ENCODE measurements around the gene SOX13.

DNA sequence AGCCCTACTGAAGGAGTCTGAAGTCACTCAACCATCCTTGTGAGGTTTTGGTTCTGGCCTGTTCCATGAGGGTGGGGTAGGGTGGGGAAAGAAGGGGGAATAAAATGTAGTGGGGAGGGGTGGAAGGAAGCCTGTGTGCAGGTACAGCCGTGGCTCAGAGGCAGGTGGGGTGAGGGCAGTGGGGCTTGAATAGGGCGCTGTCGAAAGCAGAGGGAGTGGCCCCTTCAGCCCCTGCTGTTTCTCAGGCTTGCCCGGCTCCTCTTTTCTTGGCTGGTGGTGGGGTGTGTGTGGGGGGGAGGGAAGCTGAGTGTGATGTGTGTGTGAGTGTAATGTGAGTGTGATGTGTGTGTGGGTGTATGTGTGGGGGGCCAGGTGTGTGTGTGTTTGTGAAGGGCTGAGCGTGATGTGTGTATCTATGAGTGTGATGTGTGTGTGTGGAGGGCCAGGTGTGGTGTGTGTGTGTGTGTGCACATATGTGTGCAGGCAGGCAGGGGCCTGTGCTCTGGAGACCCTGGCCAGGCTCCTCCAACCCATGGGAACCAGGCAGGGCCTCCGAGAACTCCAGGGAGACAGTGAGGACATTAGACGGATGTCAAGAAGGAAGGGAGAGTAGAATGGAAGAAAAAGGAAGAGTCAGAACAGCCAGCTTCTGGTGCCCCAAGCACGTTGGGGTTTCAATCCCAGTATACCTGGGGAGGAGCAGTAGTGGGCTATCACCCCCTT is 9.0 kb downstream of the SOX13 start:
- TF ChIP-seq, protein P1, sequence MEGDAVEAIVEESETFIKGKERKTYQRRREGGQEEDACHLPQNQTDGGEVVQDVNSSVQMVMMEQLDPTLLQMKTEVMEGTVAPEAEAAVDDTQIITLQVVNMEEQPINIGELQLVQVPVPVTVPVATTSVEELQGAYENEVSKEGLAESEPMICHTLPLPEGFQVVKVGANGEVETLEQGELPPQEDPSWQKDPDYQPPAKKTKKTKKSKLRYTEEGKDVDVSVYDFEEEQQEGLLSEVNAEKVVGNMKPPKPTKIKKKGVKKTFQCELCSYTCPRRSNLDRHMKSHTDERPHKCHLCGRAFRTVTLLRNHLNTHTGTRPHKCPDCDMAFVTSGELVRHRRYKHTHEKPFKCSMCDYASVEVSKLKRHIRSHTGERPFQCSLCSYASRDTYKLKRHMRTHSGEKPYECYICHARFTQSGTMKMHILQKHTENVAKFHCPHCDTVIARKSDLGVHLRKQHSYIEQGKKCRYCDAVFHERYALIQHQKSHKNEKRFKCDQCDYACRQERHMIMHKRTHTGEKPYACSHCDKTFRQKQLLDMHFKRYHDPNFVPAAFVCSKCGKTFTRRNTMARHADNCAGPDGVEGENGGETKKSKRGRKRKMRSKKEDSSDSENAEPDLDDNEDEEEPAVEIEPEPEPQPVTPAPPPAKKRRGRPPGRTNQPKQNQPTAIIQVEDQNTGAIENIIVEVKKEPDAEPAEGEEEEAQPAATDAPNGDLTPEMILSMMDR (conservative IDR thresholded peaks at IDR 0.05) = no peak
- TF ChIP-seq ZFX (IDR thresholded peaks at IDR 0.05) = no peak
